Adipose tissue (tissue), 3 donors: ENCODE measurements around the gene ZMIZ1. TPM values are rescaled to one million over a fixed set of nuclear protein-coding genes. Genes with fewer than 3 reads are reported as not detected.

Experiments used
- H3K27ac ChIP-seq: one replicate; pipeline ENCODE4 v1.5.1; 2013; ENCODE audit warnings: low read depth, low read length
- WGBS, 3 donors: extraction: QIAGEN DNeasy Blood & Tissue Kit; methylation state at CpG; one replicate each; pipeline ENCODE4 v1.1.7; 2013; 5-methylcytosine and 5-hydroxymethylcytosine counted together
- polyA plus RNA-seq, 3 donors: library from polyadenylated mRNA; stranded (reverse); fragments of 200-250 nt; gene quantifications; one replicate each; pipeline ENCODE4 v1.2.3, GENCODE V29; 2013
- donor health status: healthy with polysubstance abuse.
- donor health status: Bipolar disorder and iron deficiency.
- donor health status: healthy.

Gene ZMIZ1
- polyA plus RNA-seq, 3 donors = 17.4 to 37.1 (median 26.1) TPM

DNA sequence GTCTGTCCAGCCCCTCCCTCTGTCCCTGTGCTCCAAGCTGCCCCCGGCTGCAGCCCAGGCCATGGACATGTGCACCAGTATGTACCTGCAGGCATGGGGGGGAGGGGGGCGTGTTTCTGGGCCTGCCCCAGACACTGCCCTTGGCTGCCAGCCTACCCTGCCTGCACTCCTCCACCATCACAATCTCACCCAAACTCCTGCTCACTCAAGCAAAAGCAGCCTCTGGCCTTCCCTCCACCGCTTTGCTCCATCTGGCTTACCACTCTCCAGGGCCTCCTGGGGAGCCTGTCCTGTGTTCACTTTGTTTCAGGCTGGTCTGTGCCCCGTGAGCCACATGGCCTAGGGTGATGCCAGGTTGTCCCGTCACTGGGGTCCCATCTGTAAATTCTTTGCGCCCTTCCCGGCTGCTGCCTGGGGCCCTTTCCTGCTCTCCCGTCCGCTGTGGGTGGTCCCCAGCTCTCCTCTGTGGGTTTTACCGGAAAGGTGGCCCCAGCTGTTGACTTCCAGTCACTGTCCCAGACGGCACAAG is 245.2 kb downstream of the ZMIZ1 start:
- no peak overlapping the region for H3K27ac ChIP-seq
- WGBS, 3 donors = 84 to 94% (median 86%) methylated on average over 11 of the region's 11 CpGs

- 83 to 88% (median 86%) methylated on average over 25 of the region's 25 CpGs for WGBS, 3 donors
- no peak overlapping the region for H3K27ac ChIP-seq
These were observed 246.2 kb downstream of the ZMIZ1 start for GRCh38 chr10:79314761-79315601.

DNA sequence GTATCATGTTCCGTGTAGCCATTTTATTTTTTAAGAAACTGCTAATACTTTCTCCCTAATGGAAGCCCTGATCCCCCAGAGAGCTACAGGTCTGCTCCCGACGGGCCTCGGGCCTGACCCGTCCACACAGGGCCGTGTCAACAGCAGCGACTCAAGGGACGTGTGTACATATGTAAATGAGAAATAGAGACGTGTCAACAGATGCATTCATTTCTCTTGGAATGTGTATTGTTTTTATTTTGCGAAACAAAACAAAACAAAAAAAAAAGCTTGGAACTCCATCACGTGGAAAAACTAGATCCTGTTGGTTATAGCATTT is 246.8 kb downstream of the ZMIZ1 start:
- no peak overlapping the region for H3K27ac ChIP-seq
- WGBS, 3 donors = 80 to 82% (median 80%) methylated on average over 11 of the region's 11 CpGs

- 31 to 50% (median 31%) methylated on average over 13 of the region's 13 CpGs for WGBS, 3 donors
- no peak overlapping the region for H3K27ac ChIP-seq
These were observed 248.1 kb downstream of the ZMIZ1 start for GRCh38 chr10:79316671-79317431.

DNA sequence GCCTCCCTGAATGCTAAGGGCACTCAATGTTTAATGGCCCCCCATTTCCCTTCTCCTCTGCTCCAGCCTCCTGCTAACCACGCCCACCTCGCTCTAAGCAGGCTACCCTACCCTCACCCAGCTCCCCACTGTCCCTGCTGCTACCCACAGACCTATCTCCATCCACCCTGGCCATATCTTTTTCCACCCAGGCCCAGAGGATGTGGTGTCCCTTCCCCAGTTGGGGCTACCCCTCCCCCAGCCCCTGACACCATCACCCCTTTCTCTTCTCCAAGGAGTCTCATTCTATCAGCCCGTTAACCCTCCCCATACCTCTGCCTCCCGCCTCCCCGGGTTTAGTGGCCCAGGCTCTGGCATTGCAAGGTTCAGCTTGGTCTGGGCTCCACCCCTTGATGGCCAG is 249.6 kb downstream of the ZMIZ1 start:
- H3K27ac ChIP-seq = no peak overlapping the region
- WGBS, 3 donors = 81 to 94% (median 85%) methylated on average over 5 of the region's 5 CpGs

DNA sequence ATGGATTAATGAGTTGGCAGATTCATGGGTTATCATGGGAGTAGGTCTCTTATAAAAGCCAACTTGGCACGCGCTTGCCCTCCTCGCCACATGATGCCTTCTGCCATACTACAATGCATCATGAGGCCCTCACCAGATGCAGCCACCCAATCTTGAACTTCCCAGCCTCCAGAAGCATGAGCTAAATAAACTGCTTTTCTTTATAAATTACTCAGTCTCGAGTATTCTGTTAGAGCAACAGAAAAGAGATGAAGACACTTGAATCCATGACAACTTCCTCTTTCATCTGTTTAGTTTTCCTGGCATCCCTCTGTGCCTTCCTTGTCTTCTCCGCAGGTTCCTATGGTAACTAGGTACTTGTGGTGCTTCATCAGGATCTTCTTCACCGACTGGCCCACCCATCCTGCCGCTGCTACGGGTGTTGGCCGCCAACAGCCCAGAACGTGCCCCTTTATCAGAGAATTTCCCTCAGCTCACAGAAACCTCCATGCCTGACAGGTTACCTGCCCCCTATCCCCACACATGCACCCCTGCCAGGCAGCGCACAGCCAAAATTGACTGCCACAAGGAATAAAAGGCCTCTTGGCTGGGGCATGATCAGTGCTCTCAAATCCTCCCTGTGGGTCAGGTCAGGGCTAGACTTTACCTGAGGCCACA is 250.5 kb downstream of the ZMIZ1 start:
- WGBS, 3 donors = 77 to 86% (median 84%) methylated on average over 11 of the region's 11 CpGs
- no peak overlapping the region for H3K27ac ChIP-seq

- WGBS, 3 donors = 97 to 98% (median 98%) methylated on average over 2 of the region's 2 CpGs
- H3K27ac ChIP-seq = no peak overlapping the region
These were observed 251.6 kb downstream of the ZMIZ1 start for GRCh38 chr10:79320316-79320715.

GRCh38 chr10:79320820-79321493 is 252.2 kb downstream of the ZMIZ1 start:
- 82 to 89% (median 85%) methylated on average over 7 of the region's 7 CpGs for WGBS, 3 donors
- H3K27ac ChIP-seq = no peak overlapping the region

- 67 to 83% (median 73%) methylated on average over 2 of the region's 2 CpGs for WGBS, 3 donors
- no peak overlapping the region for H3K27ac ChIP-seq
These were observed 252.7 kb downstream of the ZMIZ1 start for GRCh38 chr10:79321494-79321882.

- no peak overlapping the region for H3K27ac ChIP-seq
These were observed 253.2 kb downstream of the ZMIZ1 start for GRCh38 chr10:79321951-79322350.

DNA sequence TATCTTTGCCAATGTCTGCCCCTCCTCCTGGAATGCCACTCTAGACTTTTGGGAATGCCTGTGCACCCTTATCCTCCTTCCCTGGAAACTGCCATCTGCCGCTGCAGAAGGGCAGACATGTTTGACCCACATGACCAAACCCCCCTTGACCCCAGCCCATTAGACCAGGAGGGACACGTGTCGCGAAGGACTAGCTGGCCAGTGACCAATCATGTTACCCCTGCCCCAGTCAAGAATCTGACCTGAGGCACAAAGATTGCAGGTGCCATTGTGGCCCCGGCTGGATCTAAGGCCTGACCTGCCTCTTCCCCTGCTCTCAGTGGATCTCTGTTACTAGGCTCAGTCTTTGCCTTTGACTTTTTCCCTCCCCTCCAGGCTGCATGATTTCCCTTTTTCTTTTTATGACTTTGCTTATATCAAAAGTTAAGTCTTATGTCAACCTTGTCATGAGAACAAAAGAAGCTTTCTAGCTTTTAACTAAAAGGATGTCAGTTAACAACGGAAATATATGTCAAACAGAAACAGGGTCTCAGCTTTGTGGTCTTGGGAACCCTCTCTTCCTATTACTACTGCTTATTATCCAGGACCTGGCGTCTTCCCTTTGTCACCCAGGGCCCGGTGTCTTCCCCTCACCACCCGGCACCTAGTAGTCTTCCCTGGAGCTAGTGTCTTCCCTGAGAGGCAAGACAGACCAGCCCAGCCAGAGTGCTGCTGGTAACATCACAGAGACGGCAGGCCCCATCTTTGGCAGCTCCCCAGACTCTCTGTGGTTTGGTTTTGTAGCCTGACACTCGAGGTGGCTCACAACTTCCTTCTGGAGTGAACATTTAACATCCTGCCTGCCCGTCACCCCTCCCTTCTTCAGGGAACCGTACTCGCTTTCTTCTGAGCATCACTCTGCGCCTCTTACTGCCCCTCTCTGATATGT is 254.1 kb downstream of the ZMIZ1 start:
- H3K27ac ChIP-seq = no peak overlapping the region

GRCh38 chr10:79323602-79324001 is 254.8 kb downstream of the ZMIZ1 start:
- H3K27ac ChIP-seq = no peak overlapping the region
- 54 to 77% (median 73%) methylated on average over 1 of the region's 1 CpG for WGBS, 3 donors

More for the DNA sequence above, 254.1 kb downstream of the ZMIZ1 start:
- WGBS, 3 donors = 59 to 88% (median 63%) methylated on average over 15 of the region's 15 CpGs

DNA sequence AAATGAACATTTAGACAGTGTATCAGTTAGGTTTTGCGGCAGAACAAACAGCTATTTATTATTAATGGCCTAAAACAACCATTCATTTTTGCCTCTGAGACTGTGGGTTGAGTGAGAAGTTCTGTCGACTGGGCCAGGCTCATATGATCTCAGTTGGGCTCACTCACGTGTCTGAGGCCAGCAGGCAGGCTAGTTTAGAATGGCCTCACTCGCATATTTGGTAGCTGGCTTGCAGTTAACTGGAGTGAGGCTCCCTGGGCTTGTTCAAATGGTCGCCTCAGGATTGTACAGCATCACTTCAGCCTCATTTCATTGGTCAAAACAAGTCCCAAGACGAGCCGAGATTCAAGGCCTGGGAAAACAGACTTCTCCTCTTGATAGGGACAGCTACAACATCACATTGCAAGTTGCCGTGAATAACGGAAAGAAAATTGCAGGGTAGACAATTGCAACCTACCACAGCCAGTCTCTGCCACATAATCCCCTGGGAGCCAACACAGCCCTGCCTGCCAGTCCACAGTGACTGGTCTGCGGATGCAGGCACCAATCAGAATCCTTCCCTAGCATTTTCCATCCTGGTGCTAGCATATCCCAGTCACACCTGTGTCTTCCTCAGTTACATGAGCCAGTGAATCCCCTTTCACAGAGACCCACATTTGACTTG is 255.4 kb downstream of the ZMIZ1 start:
- WGBS, 3 donors = 83 to 87% (median 87%) methylated on average over 10 of the region's 10 CpGs
- no peak overlapping the region for H3K27ac ChIP-seq

GRCh38 chr10:79326361-79327089 is 257.8 kb downstream of the ZMIZ1 start:
- WGBS, 3 donors = 92 to 100% (median 95%) methylated on average over 3 of the region's 3 CpGs
- H3K27ac ChIP-seq = no peak overlapping the region

GRCh38 chr10:79327090-79327457 is 258.3 kb downstream of the ZMIZ1 start:
- no peak overlapping the region for H3K27ac ChIP-seq
- WGBS, 3 donors = 95 to 98% (median 97%) methylated on average over 8 of the region's 8 CpGs

DNA sequence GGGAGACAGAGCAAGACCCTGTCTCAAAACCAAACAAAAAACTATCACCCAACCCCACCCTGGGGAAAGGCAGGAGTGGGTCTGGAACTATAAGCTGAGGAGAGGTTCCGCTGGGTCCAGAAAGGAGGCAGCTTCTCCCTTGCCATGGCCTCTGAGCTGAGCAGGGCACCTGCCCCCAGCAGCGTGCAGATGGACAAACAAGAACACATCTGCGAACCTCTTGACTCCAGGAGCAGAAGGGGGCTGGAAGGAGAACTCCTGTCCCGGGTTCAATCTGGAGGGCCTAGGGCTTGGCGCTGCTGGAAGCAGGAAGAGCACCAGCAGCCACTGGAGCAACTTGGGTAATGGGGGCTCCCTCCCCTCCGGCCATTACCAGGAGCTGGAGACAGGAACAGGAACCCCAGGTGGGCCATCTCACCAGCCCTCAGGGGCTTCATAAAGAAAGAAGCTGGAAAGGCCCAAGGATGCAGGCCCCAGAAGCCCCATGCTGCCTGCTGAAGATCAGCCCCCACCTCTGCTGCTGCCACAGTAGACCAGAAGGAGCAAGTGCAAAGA is 259.5 kb downstream of the ZMIZ1 start:
- WGBS, 3 donors = 88 to 95% (median 89%) methylated on average over 6 of the region's 6 CpGs
- H3K27ac ChIP-seq = no peak overlapping the region
